Measurements from ENCODE around the gene ATG9A.

The ATG9A gene

GRCh38 chr2:219277703-219278654 is 48.5 kb upstream of the ATG9A start:
- Histone ChIP-seq H3K4me2 (ENCODE audit: low read length) (peak overlapping the region; percentile 96), H3K9me2 (replicated peaks; ENCODE audit: control insufficient read depth, low read length) (no peaks in the 10 kb centered on the region), H4K20me1 (ENCODE audit: control insufficient read depth, insufficient read depth, low read depth, low read length) (no peaks in the 10 kb centered on the region), H3K79me2 (ENCODE audit: control insufficient read depth, low read length) (0 out of 2 replicates have a peak, but pooled peaks cover 3% of the 10 kb centered on the region), H3F3A (ENCODE audit: control insufficient read depth, insufficient read depth) (peaks cover 9% of the 10 kb centered on the region), H3K36me3 (ENCODE audit: control insufficient read depth, low read length) (peaks cover 22% of the 10 kb centered on the region), H3K4me1 (ENCODE audit: control insufficient read depth, low read length) (peaks cover 35% of the 10 kb centered on the region), H3K9me3 (ENCODE audit: control insufficient read depth, insufficient read depth, low read length) (no peaks in the 10 kb centered on the region), H3K27ac (ENCODE audit: low read depth, low read length) (peak overlapping the region; percentile 89), H3K4me3 (ENCODE audit: low read length) (peak overlapping the region; percentile 76), H3K27me3 (ENCODE audit: control insufficient read depth, low read length) (no peaks in the 10 kb centered on the region)
- TF ChIP-seq CTCF (IDR thresholded peaks at IDR 0.05; ENCODE audit: low read depth, low read length, poor library complexity, severe bottlenecking) (peak; percentile 95), EZH2phosphoT487 (IDR thresholded peaks at IDR 0.05; ENCODE audit: borderline replicate concordance, low read length) (no peak)

- Histone ChIP-seq H3K9me3 (ENCODE audit: control insufficient read depth, insufficient read depth, low read length) (no peaks in the 10 kb centered on the region), H3K27me3 (ENCODE audit: control insufficient read depth, low read length) (0 out of 2 replicates have a peak, but pooled peaks cover 3% of the 10 kb centered on the region), H3K36me3 (ENCODE audit: control insufficient read depth, low read length) (no peaks in the 10 kb centered on the region), H4K20me1 (ENCODE audit: control insufficient read depth, insufficient read depth, low read depth, low read length) (no peaks in the 10 kb centered on the region), H3K9me2 (replicated peaks; ENCODE audit: control insufficient read depth, low read length) (no peaks in the 10 kb centered on the region), H3K4me3 (ENCODE audit: low read length) (no peak overlapping the region), H3K79me2 (ENCODE audit: control insufficient read depth, low read length) (no peaks in the 10 kb centered on the region), H3K4me2 (ENCODE audit: low read length) (no peak overlapping the region), H3K4me1 (ENCODE audit: control insufficient read depth, low read length) (peaks cover 22% of the 10 kb centered on the region), H3F3A (ENCODE audit: control insufficient read depth, insufficient read depth) (peaks cover 9% of the 10 kb centered on the region), H3K27ac (ENCODE audit: low read depth, low read length) (no peak overlapping the region)
- TF ChIP-seq EZH2phosphoT487 (IDR thresholded peaks at IDR 0.05; ENCODE audit: borderline replicate concordance, low read length) (no peak), CTCF (IDR thresholded peaks at IDR 0.05; ENCODE audit: low read depth, low read length, poor library complexity, severe bottlenecking) (no peak)
These were observed 45.0 kb upstream of the ATG9A start for GRCh38 chr2:219274361-219274921.

- no peak overlapping the region for H3K4me2 ChIP-seq (ENCODE audit: low read length)
These were observed 44.5 kb upstream of the ATG9A start for GRCh38 chr2:219273937-219274336.

More at GRCh38 chr2:219273937-219274336, 44.5 kb upstream of the ATG9A start:
- no peaks in the 10 kb centered on the region for H3K36me3 ChIP-seq (ENCODE audit: control insufficient read depth, low read length)
- no peaks in the 10 kb centered on the region for H3K9me2 ChIP-seq (replicated peaks; ENCODE audit: control insufficient read depth, low read length)
- H3F3A ChIP-seq (ENCODE audit: control insufficient read depth, insufficient read depth): peaks cover 9% of the 10 kb centered on the region
- 0 out of 2 replicates have a peak, but pooled peaks cover 3% of the 10 kb centered on the region for H3K27me3 ChIP-seq (ENCODE audit: control insufficient read depth, low read length)
- H3K4me3 ChIP-seq (ENCODE audit: low read length): no peak overlapping the region
- no peaks in the 10 kb centered on the region for H3K9me3 ChIP-seq (ENCODE audit: control insufficient read depth, insufficient read depth, low read length)
- no peaks in the 10 kb centered on the region for H3K79me2 ChIP-seq (ENCODE audit: control insufficient read depth, low read length)
- TF ChIP-seq CTCF (IDR thresholded peaks at IDR 0.05; ENCODE audit: low read depth, low read length, poor library complexity, severe bottlenecking) (no peak), EZH2phosphoT487 (IDR thresholded peaks at IDR 0.05; ENCODE audit: borderline replicate concordance, low read length) (no peak)
- H3K4me1 ChIP-seq (ENCODE audit: control insufficient read depth, low read length): peaks cover 21% of the 10 kb centered on the region
- H3K27ac ChIP-seq (ENCODE audit: low read depth, low read length): no peak overlapping the region
- no peaks in the 10 kb centered on the region for H4K20me1 ChIP-seq (ENCODE audit: control insufficient read depth, insufficient read depth, low read depth, low read length)
